ENCODE results near the gene JAZF1. TPM values are rescaled to one million over a fixed set of nuclear protein-coding genes. Genes with fewer than 3 reads are reported as not detected.

JAZF1 gene
- total and polyA plus RNA-seq, 7 donors = 2.3 to 10.6 (median 5.3) TPM

DNA sequence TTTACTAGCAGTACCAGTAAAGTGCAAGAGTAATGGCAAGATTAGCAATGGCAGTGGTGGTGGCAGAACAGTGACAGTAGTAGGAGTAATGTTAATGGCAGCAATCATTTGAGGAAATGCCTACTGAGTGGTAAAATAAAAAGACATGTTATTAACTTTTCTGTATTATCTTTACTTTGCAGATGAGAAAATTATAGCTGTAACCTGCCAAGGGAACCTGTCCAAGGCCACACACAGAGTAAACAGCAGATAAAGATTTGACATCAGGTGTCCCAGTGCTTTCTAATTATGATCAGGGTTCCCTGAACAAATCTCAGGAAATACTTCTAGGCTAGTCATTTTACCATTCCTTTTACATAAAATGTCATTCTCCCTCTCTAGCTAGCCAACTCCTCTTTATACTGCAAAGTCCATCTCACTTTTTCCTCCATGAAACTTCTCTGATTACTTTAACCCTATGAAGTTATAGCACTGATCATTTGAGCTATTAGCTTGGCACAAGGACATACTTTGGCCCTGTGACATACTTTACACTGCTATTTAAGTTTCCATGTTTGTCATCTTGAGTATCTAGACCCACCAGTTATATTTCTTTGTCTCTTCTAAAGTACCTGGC is 221.6 kb downstream of the JAZF1 start:
- Histone ChIP-seq H3K27me3 (ENCODE audit: insufficient read depth in 3 of 3, low read length in 2 of 3) (no peaks in the 10 kb centered on the region), H3K27ac (no peak overlapping the region), H3K4me1 (no peaks in the 10 kb centered on the region), H3K9me3 (no peaks in the 10 kb centered on the region), H3K4me3 (no peak overlapping the region), H3K36me3 (ENCODE audit: insufficient read depth in 1 of 2, low read depth in 1 of 2) (no peaks in the 10 kb centered on the region)
- intact Hi-C loops (cut with DNase I) = no loop called here
- DNase-seq (no peak), ATAC-seq (no peak)
- TF ChIP-seq, protein P1, sequence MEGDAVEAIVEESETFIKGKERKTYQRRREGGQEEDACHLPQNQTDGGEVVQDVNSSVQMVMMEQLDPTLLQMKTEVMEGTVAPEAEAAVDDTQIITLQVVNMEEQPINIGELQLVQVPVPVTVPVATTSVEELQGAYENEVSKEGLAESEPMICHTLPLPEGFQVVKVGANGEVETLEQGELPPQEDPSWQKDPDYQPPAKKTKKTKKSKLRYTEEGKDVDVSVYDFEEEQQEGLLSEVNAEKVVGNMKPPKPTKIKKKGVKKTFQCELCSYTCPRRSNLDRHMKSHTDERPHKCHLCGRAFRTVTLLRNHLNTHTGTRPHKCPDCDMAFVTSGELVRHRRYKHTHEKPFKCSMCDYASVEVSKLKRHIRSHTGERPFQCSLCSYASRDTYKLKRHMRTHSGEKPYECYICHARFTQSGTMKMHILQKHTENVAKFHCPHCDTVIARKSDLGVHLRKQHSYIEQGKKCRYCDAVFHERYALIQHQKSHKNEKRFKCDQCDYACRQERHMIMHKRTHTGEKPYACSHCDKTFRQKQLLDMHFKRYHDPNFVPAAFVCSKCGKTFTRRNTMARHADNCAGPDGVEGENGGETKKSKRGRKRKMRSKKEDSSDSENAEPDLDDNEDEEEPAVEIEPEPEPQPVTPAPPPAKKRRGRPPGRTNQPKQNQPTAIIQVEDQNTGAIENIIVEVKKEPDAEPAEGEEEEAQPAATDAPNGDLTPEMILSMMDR (IDR thresholded peaks at IDR 0.05) = no peak

GRCh38 chr7:27955596-27955995 is 225.0 kb downstream of the JAZF1 start:
- intact Hi-C loops (cut with DNase I) = no loop called here
- Histone ChIP-seq H3K9me3 (no peaks in the 10 kb centered on the region), H3K4me1 (no peaks in the 10 kb centered on the region), H3K27me3 (ENCODE audit: insufficient read depth in 3 of 3, low read length in 2 of 3) (no peaks in the 10 kb centered on the region), H3K36me3 (ENCODE audit: insufficient read depth in 1 of 2, low read depth in 1 of 2) (no peaks in the 10 kb centered on the region), H3K4me3 (no peak overlapping the region), H3K27ac (no peak overlapping the region)
- ATAC-seq (no peak), DNase-seq (no peak)
- 89 to 95% (median 94%) methylated on average over 2 of the region's 2 CpGs for WGBS, 3 donors
- TF ChIP-seq, protein P1 (IDR thresholded peaks at IDR 0.05) = no peak

- intact Hi-C loops (cut with DNase I) = no loop called here
- Histone ChIP-seq H3K9me3 (no peaks in the 10 kb centered on the region), H3K27ac (no peak overlapping the region), H3K36me3 (ENCODE audit: insufficient read depth in 1 of 2, low read depth in 1 of 2) (no peaks in the 10 kb centered on the region), H3K4me3 (no peak overlapping the region), H3K27me3 (ENCODE audit: insufficient read depth in 3 of 3, low read length in 2 of 3) (no peaks in the 10 kb centered on the region), H3K4me1 (no peaks in the 10 kb centered on the region)
- TF ChIP-seq, protein P1 (IDR thresholded peaks at IDR 0.05) = no peak
- ATAC-seq (no peak), DNase-seq (no peak)
- 86 to 92% (median 91%) methylated on average over 3 of the region's 3 CpGs for WGBS, 3 donors
Measured at GRCh38 chr7:27955011-27955410, 225.6 kb downstream of the JAZF1 start.

DNA sequence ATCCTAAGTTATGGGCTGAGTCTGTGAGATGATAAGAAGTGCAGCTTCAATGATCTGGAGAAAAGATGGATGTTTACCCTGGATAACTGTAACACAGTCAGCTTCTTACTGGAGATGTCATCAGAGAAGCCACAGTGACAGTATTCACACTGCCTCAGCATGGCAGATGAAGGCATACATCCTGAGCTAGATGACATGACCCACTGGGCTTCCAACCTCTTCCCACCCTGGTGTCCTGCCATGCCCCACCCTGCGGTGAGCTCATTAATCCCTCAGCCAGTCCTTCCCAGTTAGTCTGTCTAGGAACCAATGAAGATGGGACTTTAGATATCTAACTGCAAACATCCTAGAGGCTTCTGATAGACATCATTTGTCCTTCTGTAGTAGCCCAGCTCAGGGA is 226.8 kb downstream of the JAZF1 start:
- H3K9me3 ChIP-seq = no peaks in the 10 kb centered on the region
- ATAC-seq (peak in 1 of 4 donors; percentile 51), DNase-seq (no peak)
- TF ChIP-seq, protein P1 (IDR thresholded peaks at IDR 0.05) = no peak
- H3K4me3 ChIP-seq = no peak overlapping the region
- no peaks in the 10 kb centered on the region for H3K36me3 ChIP-seq (ENCODE audit: insufficient read depth in 1 of 2, low read depth in 1 of 2)
- H3K27me3 ChIP-seq (ENCODE audit: insufficient read depth in 3 of 3, low read length in 2 of 3) = peaks cover 0 to 1% (median 0%) of the 10 kb centered on the region in 3 donors
- WGBS, 3 donors = 100% methylated on average over 1 of the region's 1 CpG
- H3K27ac ChIP-seq = no peak overlapping the region
- intact Hi-C loops (cut with DNase I) = loop anchor here in 1 of 2 donors (5.0 kb wide), 1 partner anchor 59 kb away; no protein-coding TSS in a partner anchor
- no peaks in the 10 kb centered on the region for H3K4me1 ChIP-seq

DNA sequence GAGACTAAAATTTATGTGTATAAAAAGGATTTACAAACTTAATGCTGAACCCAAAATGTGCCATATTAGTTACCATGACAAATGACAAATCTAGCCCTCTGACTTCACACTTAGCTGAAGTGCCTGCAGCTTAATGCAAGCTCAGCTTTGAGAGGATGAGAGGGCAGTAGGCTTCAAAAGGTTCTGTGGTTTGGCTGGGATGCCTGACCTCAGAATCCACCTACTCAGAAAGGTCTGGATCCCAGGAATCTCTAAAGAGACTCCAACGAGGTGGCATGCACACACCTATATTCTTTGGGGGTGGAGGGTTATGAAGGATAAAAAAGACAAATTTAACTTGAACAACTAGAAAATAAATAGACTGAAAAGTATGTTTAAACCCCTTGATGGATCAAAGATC is 227.2 kb downstream of the JAZF1 start:
- H3K27ac ChIP-seq = no peak overlapping the region
- no peak for DNase-seq

More for the DNA sequence above, 227.2 kb downstream of the JAZF1 start:
- H3K4me3 ChIP-seq = no peak overlapping the region
- TF ChIP-seq, protein P1 (IDR thresholded peaks at IDR 0.05) = no peak
- no peaks in the 10 kb centered on the region for H3K36me3 ChIP-seq (ENCODE audit: insufficient read depth in 1 of 2, low read depth in 1 of 2)
- no peak for ATAC-seq
- 57 to 84% (median 61%) methylated on average over 1 of the region's 1 CpG for WGBS, 3 donors
- H3K9me3 ChIP-seq = no peaks in the 10 kb centered on the region
- peaks cover 0 to 1% (median 0%) of the 10 kb centered on the region in 3 donors for H3K27me3 ChIP-seq (ENCODE audit: insufficient read depth in 3 of 3, low read length in 2 of 3)
- intact Hi-C loops (cut with DNase I) = loop anchor here in 1 of 2 donors (5.0 kb wide), 1 partner anchor 59 kb away; no protein-coding TSS in a partner anchor
- H3K4me1 ChIP-seq = no peaks in the 10 kb centered on the region

Measured in psoas muscle (tissue), 8 donors.